Mucosa of stomach (tissue), 1 donor: ENCODE measurements around the gene APPBP2.
"Not testable (repeated sequence)": the region's sequence is repeated elsewhere in the genome, so short reads cannot be mapped to it uniquely, and the experiment has no call there.

Experiments
- H3K27me3 ChIP-seq: one replicate; pipeline ENCODE4 v1.7.0; 2013; ENCODE audit warnings: mild to moderate bottlenecking, low read length; ENCODE audit not compliant: control insufficient read depth, insufficient read depth
- H3K36me3 ChIP-seq: one replicate; pipeline ENCODE4 v1.7.0; 2013; ENCODE audit warnings: low read length; ENCODE audit not compliant: control insufficient read depth, insufficient read depth
- H3K4me1 ChIP-seq: one replicate; pipeline ENCODE4 v1.7.0; 2013; ENCODE audit warnings: mild to moderate bottlenecking, low read length; ENCODE audit not compliant: control insufficient read depth, insufficient read depth
- H3K4me3 ChIP-seq: one replicate; pipeline ENCODE4 v1.7.0; 2013; ENCODE audit warnings: low read length
- H3K9ac ChIP-seq: one replicate; pipeline ENCODE4 v1.7.0; 2013; ENCODE audit warnings: mild to moderate bottlenecking, low read length, moderate library complexity
- H3K9me3 ChIP-seq: one replicate; pipeline ENCODE4 v1.7.0; 2013; ENCODE audit warnings: mild to moderate bottlenecking, low read length, moderate library complexity; ENCODE audit not compliant: control insufficient read depth
- donor health status: Pancreatic carcinoma.

Gene APPBP2

GRCh38 chr17:60421273-60422161 is 104.5 kb downstream of the APPBP2 start:
- H3K9me3 ChIP-seq, result no peaks in the 10 kb centered on the region
- no peaks in the 10 kb centered on the region for H3K36me3 ChIP-seq
- H3K4me3 ChIP-seq, result peak overlapping the region; percentile 50
- H3K4me1 ChIP-seq, result peaks cover 9% of the 10 kb centered on the region
- no peaks in the 10 kb centered on the region for H3K27me3 ChIP-seq
- peak overlapping the region; percentile 70 for H3K9ac ChIP-seq

- not testable (repeated sequence) for H3K4me3 ChIP-seq, H3K9me3 ChIP-seq, H3K27me3 ChIP-seq, H3K4me1 ChIP-seq, H3K36me3 ChIP-seq, H3K9ac ChIP-seq
Measured at GRCh38 chr17:60419875-60420274, 106.2 kb downstream of the APPBP2 start.

GRCh38 chr17:60419003-60419402 is 107.0 kb downstream of the APPBP2 start:
- not testable (repeated sequence) for H3K4me3 ChIP-seq, H3K9ac ChIP-seq, H3K36me3 ChIP-seq, H3K4me1 ChIP-seq, H3K9me3 ChIP-seq, H3K27me3 ChIP-seq

- Histone ChIP-seq H3K4me3 (no peak overlapping the region), H3K9ac (no peak overlapping the region), H3K36me3 (no peaks in the 10 kb centered on the region), H3K9me3 (no peaks in the 10 kb centered on the region), H3K4me1 (peaks cover 7% of the 10 kb centered on the region), H3K27me3 (no peaks in the 10 kb centered on the region)
Measured at GRCh38 chr17:60416368-60416925, 109.6 kb downstream of the APPBP2 start.

GRCh38 chr17:60415146-60415545 is 110.9 kb downstream of the APPBP2 start:
- Histone ChIP-seq H3K36me3 (no peaks in the 10 kb centered on the region), H3K4me1 (no peaks in the 10 kb centered on the region), H3K9me3 (no peaks in the 10 kb centered on the region), H3K9ac (no peak overlapping the region), H3K4me3 (no peak overlapping the region), H3K27me3 (no peaks in the 10 kb centered on the region)

GRCh38 chr17:60412701-60413100 is 113.3 kb downstream of the APPBP2 start:
- no peaks in the 10 kb centered on the region for H3K36me3 ChIP-seq
- no peak overlapping the region for H3K9ac ChIP-seq

GRCh38 chr17:60410001-60410400 is 116.0 kb downstream of the APPBP2 start:
- H3K4me1 ChIP-seq, result no peaks in the 10 kb centered on the region
- H3K36me3 ChIP-seq, result no peaks in the 10 kb centered on the region
- H3K27me3 ChIP-seq, result no peaks in the 10 kb centered on the region

More at GRCh38 chr17:60412701-60413100, 113.3 kb downstream of the APPBP2 start:
- no peaks in the 10 kb centered on the region for H3K9me3 ChIP-seq
- no peak overlapping the region for H3K4me3 ChIP-seq
- no peaks in the 10 kb centered on the region for H3K27me3 ChIP-seq
- H3K4me1 ChIP-seq, result no peaks in the 10 kb centered on the region

GRCh38 chr17:60406887-60407286 is 119.2 kb downstream of the APPBP2 start:
- no peaks in the 10 kb centered on the region for H3K9me3 ChIP-seq
- H3K27me3 ChIP-seq, result no peaks in the 10 kb centered on the region
- H3K36me3 ChIP-seq, result no peaks in the 10 kb centered on the region
- no peak overlapping the region for H3K9ac ChIP-seq
- H3K4me3 ChIP-seq, result no peak overlapping the region
- H3K4me1 ChIP-seq, result no peaks in the 10 kb centered on the region

More at GRCh38 chr17:60410001-60410400, 116.0 kb downstream of the APPBP2 start:
- Histone ChIP-seq H3K4me3 (no peak overlapping the region), H3K9me3 (no peaks in the 10 kb centered on the region), H3K9ac (no peak overlapping the region)

GRCh38 chr17:60403962-60404361 is 122.1 kb downstream of the APPBP2 start:
- no peak overlapping the region for H3K9ac ChIP-seq
- no peaks in the 10 kb centered on the region for H3K36me3 ChIP-seq
- H3K4me1 ChIP-seq, result no peaks in the 10 kb centered on the region
- no peaks in the 10 kb centered on the region for H3K9me3 ChIP-seq
- no peak overlapping the region for H3K4me3 ChIP-seq
- no peaks in the 10 kb centered on the region for H3K27me3 ChIP-seq

GRCh38 chr17:60403523-60403810 is 122.6 kb downstream of the APPBP2 start:
- no peaks in the 10 kb centered on the region for H3K4me1 ChIP-seq
- H3K9ac ChIP-seq, result no peak overlapping the region
- H3K36me3 ChIP-seq, result no peaks in the 10 kb centered on the region

GRCh38 chr17:60401819-60402218 is 124.2 kb downstream of the APPBP2 start:
- Histone ChIP-seq H3K9me3 (no peaks in the 10 kb centered on the region), H3K4me3 (no peak overlapping the region), H3K27me3 (no peaks in the 10 kb centered on the region), H3K9ac (no peak overlapping the region), H3K36me3 (no peaks in the 10 kb centered on the region), H3K4me1 (peaks cover 1% of the 10 kb centered on the region)

More at GRCh38 chr17:60403523-60403810, 122.6 kb downstream of the APPBP2 start:
- H3K27me3 ChIP-seq, result no peaks in the 10 kb centered on the region
- no peak overlapping the region for H3K4me3 ChIP-seq
- H3K9me3 ChIP-seq, result no peaks in the 10 kb centered on the region

- Histone ChIP-seq H3K9ac (no peak overlapping the region), H3K4me3 (no peak overlapping the region)
Measured at GRCh38 chr17:60398227-60398959, 127.6 kb downstream of the APPBP2 start.

More at GRCh38 chr17:60398227-60398959, 127.6 kb downstream of the APPBP2 start:
- no peaks in the 10 kb centered on the region for H3K36me3 ChIP-seq
- no peaks in the 10 kb centered on the region for H3K9me3 ChIP-seq
- H3K4me1 ChIP-seq, result peaks cover 14% of the 10 kb centered on the region
- no peaks in the 10 kb centered on the region for H3K27me3 ChIP-seq
